Keratinocyte (primary cell): ENCODE data around the gene FAM98A.

Source experiments
- CTCF ChIP-seq, 3 experiments: IDR thresholded peaks in 1 of 3; conservative IDR thresholded peaks in 1 of 3; optimal IDR thresholded peaks in 1 of 3; 2 replicates in 2 of 3; 3 replicates in 1 of 3; pipeline versions ENCODE3 to v1.5.1; 2011; ENCODE audit warnings: low read length in 3 of 3, mild to moderate bottlenecking in 3 of 3, moderate library complexity in 2 of 3, control low read depth in 1 of 3, inconsistent platforms in 1 of 3; ENCODE audit not compliant: insufficient read depth in 2 of 3; ENCODE audit errors: extremely low read depth in 1 of 3
- EZH2 ChIP-seq: IDR thresholded peaks from one replicate; pipeline ENCODE4 v1.6.1; 2012; ENCODE audit warnings: inconsistent platforms, mild to moderate bottlenecking, low read length, moderate library complexity

GRCh38 chr2:33561872-33562271, 37.2 kb downstream of the FAM98A start:
- TF ChIP-seq EZH2: no peak
- TF ChIP-seq CTCF (optimal IDR thresholded peaks at IDR 0.05 in 1 of 3, IDR thresholded peaks at IDR 0.05 in 1 of 3, conservative IDR thresholded peaks at IDR 0.05 in 1 of 3; ENCODE audit: extremely low read depth in 1 of 3, insufficient read depth in 2 of 3, low read length in 3 of 3): no peak
